HG02678 (cell line): ENCODE results near the gene THUMPD3.

ENCODE experiments used
- ATAC-seq: cut with Tn5 transposase; IDR thresholded peaks from one replicate; pipeline ENCODE4 v1.9.1; 2021; ENCODE audit warnings: mild to moderate bottlenecking, moderate library complexity; ENCODE audit not compliant: unreplicated experiment

The THUMPD3 gene

GRCh38 chr3:9352917-9353752 is 9.7 kb upstream of the THUMPD3 start:
- peak; percentile 69 for ATAC-seq

GRCh38 chr3:9361691-9362388 is 1.0 kb upstream of the THUMPD3 start:
- no peak for ATAC-seq

GRCh38 chr3:9369508-9369907 is 6.7 kb downstream of the THUMPD3 start:
- no peak for ATAC-seq

- ATAC-seq, result no peak
Observed at GRCh38 chr3:9373465-9373864, 10.6 kb downstream of the THUMPD3 start.

- no peak for ATAC-seq
Observed at GRCh38 chr3:9377981-9378380, 15.1 kb downstream of the THUMPD3 start.

GRCh38 chr3:9379327-9379726 is 16.5 kb downstream of the THUMPD3 start:
- ATAC-seq, result no peak

GRCh38 chr3:9380014-9380413 is 17.2 kb downstream of the THUMPD3 start:
- no peak for ATAC-seq

- no peak for ATAC-seq
Observed at GRCh38 chr3:9384141-9384828, 21.4 kb downstream of the THUMPD3 start.

GRCh38 chr3:9385187-9386077 is 22.6 kb downstream of the THUMPD3 start:
- ATAC-seq, result no peak

GRCh38 chr3:9386078-9386459 is 23.2 kb downstream of the THUMPD3 start:
- no peak for ATAC-seq

GRCh38 chr3:9386501-9387321 is 23.9 kb downstream of the THUMPD3 start:
- ATAC-seq, result no peak

- ATAC-seq, result no peak
Observed at GRCh38 chr3:9387322-9387655, 24.4 kb downstream of the THUMPD3 start.

- no peak for ATAC-seq
Observed at GRCh38 chr3:9388142-9388541, 25.3 kb downstream of the THUMPD3 start.

- ATAC-seq, result no peak
Observed at GRCh38 chr3:9388562-9389272, 25.9 kb downstream of the THUMPD3 start.

GRCh38 chr3:9390265-9390888 is 27.5 kb downstream of the THUMPD3 start:
- ATAC-seq, result no peak

- no peak for ATAC-seq
Observed at GRCh38 chr3:9392041-9392440, 29.2 kb downstream of the THUMPD3 start.

- ATAC-seq, result no peak
Observed at GRCh38 chr3:9395570-9396300, 32.9 kb downstream of the THUMPD3 start.

- ATAC-seq, result peak; percentile 26
Observed at GRCh38 chr3:9396301-9396631, 33.4 kb downstream of the THUMPD3 start.
